Keratinocyte (primary cell): ENCODE data around the gene C22orf31. TPM values are rescaled to one million over a fixed set of nuclear protein-coding genes. Genes with fewer than 3 reads are reported as not detected.

ENCODE experiments used
- DNase-seq: peaks from one replicate; pipeline ENCODE4 v3.0.0-alpha.2; 2011; ENCODE audit warnings: low read depth, missing footprints, low spot score
- FAIRE-seq: peaks from 2 replicates; lab custom pipeline; 2011; peaks lifted over from hg19 to GRCh38; lab: Jason Lieb, UNC
- H2AFZ ChIP-seq: 2 replicates; pipeline ENCODE4 v1.6.0; 2012; ENCODE audit warnings: low read length, control low read depth, inconsistent platforms; ENCODE audit not compliant: control insufficient read depth
- H3K27ac ChIP-seq: 2 replicates; pipeline ENCODE4 v1.5.1; 2011; ENCODE audit warnings: low read length; ENCODE audit not compliant: control insufficient read depth, insufficient read depth
- H3K27me3 ChIP-seq: 3 replicates; pipeline ENCODE4 v1.6.0; 2011; ENCODE audit warnings: low read length; ENCODE audit not compliant: control insufficient read depth, insufficient read depth; ENCODE audit errors: extremely low read depth
- H3K36me3 ChIP-seq, 2 experiments: 2 replicates in 1 of 2; 3 replicates in 1 of 2; pipeline ENCODE4 v1.5.1; 2011; ENCODE audit warnings: low read length in 2 of 2, mild to moderate bottlenecking in 1 of 2; ENCODE audit not compliant: control insufficient read depth in 2 of 2, insufficient read depth in 2 of 2; ENCODE audit errors: extremely low read depth in 1 of 2
- H3K4me1 ChIP-seq: 3 replicates; pipeline ENCODE4 v1.5.1; 2011; ENCODE audit warnings: low read length; ENCODE audit not compliant: control insufficient read depth, insufficient read depth; ENCODE audit errors: extremely low read depth
- H3K4me2 ChIP-seq: 3 replicates; pipeline ENCODE4 v1.6.0; 2011; ENCODE audit warnings: low read depth, low read length; ENCODE audit not compliant: control insufficient read depth, insufficient read depth; ENCODE audit errors: extremely low read depth
- H3K4me3 ChIP-seq, 3 experiments: fragments of 200-600 bp in 1 of 3; sonication (generic) in 1 of 3; 2 replicates in 2 of 3; 3 replicates in 1 of 3; pipeline ENCODE4 v1.5.1; 2011 to 2016; ENCODE audit warnings: low read length in 3 of 3, mild to moderate bottlenecking in 3 of 3, control low read depth in 2 of 3, inconsistent platforms in 1 of 3, low read depth in 1 of 3, mixed read lengths in 1 of 3, mixed run types in 1 of 3, moderate library complexity in 1 of 3; ENCODE audit not compliant: control insufficient read depth in 2 of 3, insufficient read depth in 2 of 3; ENCODE audit errors: extremely low read depth in 1 of 3
- H3K79me2 ChIP-seq: 2 replicates; pipeline ENCODE4 v1.6.0; 2012; ENCODE audit warnings: low read length; ENCODE audit not compliant: control insufficient read depth, insufficient read depth
- H3K9ac ChIP-seq: 3 replicates; pipeline ENCODE4 v1.6.0; 2011; ENCODE audit warnings: low read length; ENCODE audit not compliant: control insufficient read depth, insufficient read depth; ENCODE audit errors: extremely low read depth
- H3K9me1 ChIP-seq: 3 replicates; pipeline ENCODE4 v1.6.0; 2011; ENCODE audit warnings: low read length; ENCODE audit not compliant: control insufficient read depth, insufficient read depth; ENCODE audit errors: extremely low read depth
- H3K9me3 ChIP-seq: 2 replicates; pipeline ENCODE4 v1.5.1; 2012; ENCODE audit warnings: low read depth, low read length; ENCODE audit not compliant: control insufficient read depth
- H4K20me1 ChIP-seq: 3 replicates; pipeline ENCODE4 v1.6.0; 2011; ENCODE audit warnings: low read length; ENCODE audit not compliant: control insufficient read depth, insufficient read depth; ENCODE audit errors: extremely low read depth
- CTCF ChIP-seq, 3 experiments: IDR thresholded peaks in 1 of 3; conservative IDR thresholded peaks in 1 of 3; optimal IDR thresholded peaks in 1 of 3; 2 replicates in 2 of 3; 3 replicates in 1 of 3; pipeline versions ENCODE3 to v1.5.1; 2011; ENCODE audit warnings: low read length in 3 of 3, mild to moderate bottlenecking in 3 of 3, moderate library complexity in 2 of 3, control low read depth in 1 of 3, inconsistent platforms in 1 of 3; ENCODE audit not compliant: insufficient read depth in 2 of 3; ENCODE audit errors: extremely low read depth in 1 of 3
- EZH2 ChIP-seq: IDR thresholded peaks from one replicate; pipeline ENCODE4 v1.6.1; 2012; ENCODE audit warnings: inconsistent platforms, mild to moderate bottlenecking, low read length, moderate library complexity
- dilution Hi-C: fragments of 300-500 bp; cut with MboI; formaldehyde crosslinking; loops from one replicate; pipeline ENCODE4 v1.7.0; 2020; ENCODE audit warnings: low sequenced_read_pairs; ENCODE audit not compliant: extremely low pct_ligation_motif_present
- polyA plus RNA-seq, 5 experiments: library from polyadenylated mRNA; depleted of rRNA in 3 of 5; stranded (reverse) in 3 of 5; stranded (forward) in 1 of 5; unstranded in 1 of 5; fragments of >200 nt; gene quantifications; 1 replicate in 1 of 5; 2 replicates in 3 of 5; 3 replicates in 1 of 5; pipeline versions ENCODE4 v1.2.1 to v1.2.3, GENCODE V29; 2011 to 2012; ENCODE audit warnings: missing spikeins in 2 of 5, low read depth in 1 of 5, low replicate concordance in 1 of 5

C22orf31 gene
- polyA plus RNA-seq, 1 donor (not counting 4 experiments of a cell fraction or from before 2014, with no cell fraction given): not detected

- no peaks in the 10 kb centered on the region for H3K27me3 ChIP-seq
- no peak overlapping the region for H3K4me2 ChIP-seq
- DNase-seq (no peak), FAIRE-seq (no peak)
- H3K4me1 ChIP-seq: peaks cover 12% of the 10 kb centered on the region
- H3K27ac ChIP-seq: no peak overlapping the region
- TF ChIP-seq EZH2 (no peak), CTCF (optimal IDR thresholded peaks at IDR 0.05 in 1 of 3, IDR thresholded peaks at IDR 0.05 in 1 of 3, conservative IDR thresholded peaks at IDR 0.05 in 1 of 3; ENCODE audit: extremely low read depth in 1 of 3, insufficient read depth in 2 of 3, low read length in 3 of 3) (no peak)
- no peaks in the 10 kb centered on the region for H3K79me2 ChIP-seq
- no peak overlapping the region for H2AFZ ChIP-seq
- dilution Hi-C loops: no loop called here
- H3K36me3 ChIP-seq: no peaks in the 10 kb centered on the region
- no peak overlapping the region for H3K4me3 ChIP-seq
- no peaks in the 10 kb centered on the region for H3K9me1 ChIP-seq
- no peaks in the 10 kb centered on the region for H4K20me1 ChIP-seq
- H3K9me3 ChIP-seq: no peaks in the 10 kb centered on the region
- no peak overlapping the region for H3K9ac ChIP-seq
These were observed 45.2 kb upstream of the C22orf31 start for GRCh38 chr22:29106839-29107238.

- Histone ChIP-seq H4K20me1 (no peaks in the 10 kb centered on the region), H3K36me3 (no peaks in the 10 kb centered on the region), H3K79me2 (no peaks in the 10 kb centered on the region), H2AFZ (no peak overlapping the region), H3K4me2 (no peak overlapping the region), H3K27ac (no peak overlapping the region), H3K4me3 (no peak overlapping the region), H3K9me1 (no peaks in the 10 kb centered on the region), H3K27me3 (no peaks in the 10 kb centered on the region), H3K4me1 (peaks cover 12% of the 10 kb centered on the region), H3K9ac (no peak overlapping the region), H3K9me3 (no peaks in the 10 kb centered on the region)
- dilution Hi-C loops: no loop called here
- FAIRE-seq: no peak
- TF ChIP-seq EZH2 (no peak), CTCF (optimal IDR thresholded peaks at IDR 0.05 in 1 of 3, IDR thresholded peaks at IDR 0.05 in 1 of 3, conservative IDR thresholded peaks at IDR 0.05 in 1 of 3; ENCODE audit: extremely low read depth in 1 of 3, insufficient read depth in 2 of 3, low read length in 3 of 3) (no peak)
- no peak for DNase-seq
These were observed 43.8 kb upstream of the C22orf31 start for GRCh38 chr22:29105468-29105867.
